Activated T-cell treated with anti-CD3 and anti-CD28 coated beads for 48 hours (primary cell): ENCODE data around the gene GRID1.
"Not testable (repeated sequence)": the region's sequence is repeated elsewhere in the genome, so short reads cannot be mapped to it uniquely, and the experiment has no call there.

Experiments
- DNase-seq: peaks from one replicate; pipeline ENCODE4 v3.0.0-alpha.2; 2020; ENCODE audit warnings: low read depth

The GRID1 gene

GRCh38 chr10:86251426-86251825 is 115.2 kb downstream of the GRID1 start:
- no peak for DNase-seq

- DNase-seq: no peak
Measured at GRCh38 chr10:86250399-86250798, 116.2 kb downstream of the GRID1 start.

- no peak for DNase-seq
Measured at GRCh38 chr10:86249794-86250193, 116.8 kb downstream of the GRID1 start.

- DNase-seq: no peak
Measured at GRCh38 chr10:86248062-86248461, 118.5 kb downstream of the GRID1 start.

GRCh38 chr10:86247588-86247987 is 119.0 kb downstream of the GRID1 start:
- no peak for DNase-seq

- no peak for DNase-seq
Measured at GRCh38 chr10:86247073-86247472, 119.5 kb downstream of the GRID1 start.

- no peak for DNase-seq
Measured at GRCh38 chr10:86246279-86246940, 120.2 kb downstream of the GRID1 start.

DNA sequence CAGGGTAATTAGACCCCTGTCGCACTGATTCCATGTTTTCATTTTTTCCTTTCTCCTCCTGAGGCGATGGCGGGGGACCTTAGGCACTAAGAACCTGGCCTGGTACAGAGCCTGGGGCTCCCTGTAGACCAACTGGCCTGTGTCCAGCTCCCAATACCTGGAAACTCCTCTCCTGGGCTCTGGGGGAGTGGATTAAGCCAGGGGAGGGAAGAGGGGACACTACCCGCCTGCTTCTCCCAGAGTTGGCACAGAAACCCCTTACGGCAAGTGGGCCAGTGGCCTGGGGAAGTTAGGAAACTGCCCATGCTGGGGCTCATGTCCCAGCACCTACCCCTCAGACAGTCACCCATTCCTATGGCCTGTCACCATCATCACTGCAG is 121.6 kb downstream of the GRID1 start:
- DNase-seq: no peak

GRCh38 chr10:86244297-86245014 is 122.1 kb downstream of the GRID1 start:
- DNase-seq: no peak

- DNase-seq: no peak
Measured at GRCh38 chr10:86243651-86244155, 122.9 kb downstream of the GRID1 start.

DNA sequence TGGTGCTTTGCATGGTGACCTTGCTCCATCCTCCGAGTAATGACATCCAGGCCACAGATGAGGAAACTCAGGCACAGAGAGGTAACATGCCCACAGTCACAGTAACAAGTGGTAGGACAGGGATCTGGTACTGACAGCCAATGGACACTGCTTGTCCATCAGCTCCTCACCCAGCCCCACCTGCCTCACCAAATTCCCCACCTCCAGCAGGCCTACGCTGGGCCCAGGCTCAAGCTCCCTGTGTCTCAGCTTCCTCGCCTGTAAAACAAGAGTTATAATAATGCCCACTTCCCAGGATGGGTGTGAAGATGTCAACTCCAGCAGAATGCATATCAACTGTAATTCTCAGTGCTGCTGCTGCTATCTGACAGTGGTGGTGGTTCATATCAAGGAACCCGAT is 123.8 kb downstream of the GRID1 start:
- DNase-seq: no peak

DNA sequence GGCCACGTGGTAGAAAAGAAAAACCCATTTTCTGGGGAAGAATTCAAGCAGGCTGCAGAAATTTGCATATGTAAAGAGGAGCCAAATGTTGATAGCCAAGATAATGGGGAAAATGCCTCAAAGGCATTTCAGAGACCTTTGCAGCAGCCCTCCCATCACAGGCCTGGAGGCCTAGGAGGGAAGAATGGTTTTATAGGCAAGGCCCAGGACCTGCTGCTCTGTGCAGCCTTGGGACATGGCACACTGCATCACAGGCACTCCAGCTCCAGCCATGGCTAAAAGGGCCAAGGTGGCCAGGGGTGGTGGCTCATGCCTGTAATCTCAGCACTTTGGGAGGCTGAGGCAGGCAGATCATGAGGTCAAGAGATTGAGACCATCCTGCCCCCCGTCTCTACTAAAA is 128.5 kb downstream of the GRID1 start:
- DNase-seq: not testable (repeated sequence)

- DNase-seq: no peak
Measured at GRCh38 chr10:86234541-86235270, 131.9 kb downstream of the GRID1 start.

- no peak for DNase-seq
Measured at GRCh38 chr10:86234107-86234506, 132.5 kb downstream of the GRID1 start.

DNA sequence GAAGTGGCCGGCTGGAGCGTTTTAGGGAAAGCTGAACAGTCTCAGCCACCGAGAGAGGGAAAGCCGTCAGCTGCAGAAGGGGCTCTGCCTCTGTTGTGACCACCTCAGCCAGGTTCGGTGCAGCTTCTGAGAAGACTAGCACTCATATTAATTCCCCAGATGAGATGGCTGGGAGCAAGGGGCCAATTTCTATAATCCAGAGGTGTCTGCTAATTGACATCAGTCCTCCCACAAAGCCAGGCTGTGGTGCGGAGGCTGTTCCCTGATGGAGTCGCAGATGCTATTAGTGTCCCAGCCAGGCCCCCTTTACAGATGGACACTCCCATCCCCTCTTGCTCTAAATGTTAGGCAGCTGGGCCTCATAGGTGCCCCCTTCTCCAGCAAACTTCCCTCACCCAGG is 133.5 kb downstream of the GRID1 start:
- no peak for DNase-seq

- no peak for DNase-seq
Measured at GRCh38 chr10:86232644-86233043, 134.0 kb downstream of the GRID1 start.

DNA sequence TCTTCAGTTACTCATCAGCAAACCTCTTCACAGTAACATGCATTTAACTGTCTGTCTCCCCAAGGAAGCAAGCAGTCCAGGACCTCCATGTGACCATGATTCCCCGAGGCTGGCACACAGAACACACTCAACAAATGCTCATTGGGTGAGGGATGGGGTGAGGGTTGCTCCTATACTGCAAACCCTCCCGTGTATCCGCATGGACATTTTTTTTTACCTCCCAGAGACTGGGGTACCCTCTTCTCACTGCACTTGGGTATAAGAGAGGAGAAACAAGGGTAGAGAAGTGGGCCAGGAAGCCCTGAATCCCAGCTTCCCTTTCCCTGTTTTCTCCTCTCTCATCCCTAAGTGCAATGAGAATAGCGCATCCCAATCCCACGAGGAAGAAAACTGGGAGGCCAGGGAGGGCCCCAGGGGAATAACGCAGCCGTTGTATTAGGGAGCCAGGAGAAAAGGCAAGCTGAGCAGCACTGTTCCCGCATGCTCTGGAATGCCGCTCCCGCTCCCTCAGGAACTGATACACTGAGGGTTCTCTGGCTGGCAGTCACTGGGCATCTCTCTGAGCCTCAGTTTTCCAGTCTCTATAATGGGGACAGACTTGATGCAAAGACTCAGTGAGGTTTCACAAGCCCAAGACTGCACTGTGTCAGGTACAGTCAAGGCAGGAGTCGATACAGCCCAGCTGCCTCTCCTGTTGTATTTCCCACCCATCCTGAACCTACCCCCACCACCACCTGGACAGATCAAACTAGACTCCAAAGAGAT is 134.6 kb downstream of the GRID1 start:
- DNase-seq: no peak

- no peak for DNase-seq
Measured at GRCh38 chr10:86230557-86231180, 135.9 kb downstream of the GRID1 start.

DNA sequence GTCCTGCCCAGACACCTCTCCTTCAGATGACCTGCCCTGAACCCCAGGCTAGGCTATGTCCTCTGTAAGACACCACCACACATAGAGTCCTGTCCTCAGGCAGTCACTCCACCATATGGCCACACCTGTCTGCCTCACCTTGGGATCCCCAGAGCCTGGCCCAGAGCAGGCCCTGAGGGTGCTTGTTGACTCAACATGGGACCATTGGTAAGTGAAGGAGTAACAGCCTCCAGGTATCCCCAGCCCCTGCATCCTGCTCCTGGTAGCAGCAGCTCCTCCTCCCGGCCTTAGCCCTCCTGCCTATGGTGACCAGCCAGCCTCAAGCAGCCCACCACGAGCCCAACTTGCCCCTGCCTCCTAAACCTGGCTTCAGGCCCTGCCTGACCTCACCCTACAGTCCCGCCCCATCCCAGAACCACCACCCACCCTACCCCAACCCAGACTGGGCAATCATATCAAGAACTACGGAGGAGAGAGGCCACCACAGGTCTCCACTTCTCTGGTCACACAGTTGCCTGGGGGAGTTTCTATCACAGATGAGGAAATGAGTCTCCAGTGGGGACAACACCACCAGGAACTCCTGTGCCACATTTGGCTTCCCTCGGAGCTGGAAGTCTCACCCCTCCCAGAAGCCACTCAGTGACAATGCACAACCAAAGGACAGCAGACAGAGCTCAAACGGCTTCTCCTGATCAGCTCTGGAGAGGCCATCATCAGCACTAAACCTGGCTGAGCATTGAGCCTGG is 136.6 kb downstream of the GRID1 start:
- no peak for DNase-seq

GRCh38 chr10:86229376-86229775 is 137.2 kb downstream of the GRID1 start:
- DNase-seq: no peak
